ENCODE measurements around the gene TM4SF18. TPM values are rescaled to one million over a fixed set of nuclear protein-coding genes. Genes with fewer than 3 reads are reported as not detected.

Gene TM4SF18
- polyA plus RNA-seq, 1 of the 3 experiments (the other 2 are of a cell fraction): 0.30 TPM

DNA sequence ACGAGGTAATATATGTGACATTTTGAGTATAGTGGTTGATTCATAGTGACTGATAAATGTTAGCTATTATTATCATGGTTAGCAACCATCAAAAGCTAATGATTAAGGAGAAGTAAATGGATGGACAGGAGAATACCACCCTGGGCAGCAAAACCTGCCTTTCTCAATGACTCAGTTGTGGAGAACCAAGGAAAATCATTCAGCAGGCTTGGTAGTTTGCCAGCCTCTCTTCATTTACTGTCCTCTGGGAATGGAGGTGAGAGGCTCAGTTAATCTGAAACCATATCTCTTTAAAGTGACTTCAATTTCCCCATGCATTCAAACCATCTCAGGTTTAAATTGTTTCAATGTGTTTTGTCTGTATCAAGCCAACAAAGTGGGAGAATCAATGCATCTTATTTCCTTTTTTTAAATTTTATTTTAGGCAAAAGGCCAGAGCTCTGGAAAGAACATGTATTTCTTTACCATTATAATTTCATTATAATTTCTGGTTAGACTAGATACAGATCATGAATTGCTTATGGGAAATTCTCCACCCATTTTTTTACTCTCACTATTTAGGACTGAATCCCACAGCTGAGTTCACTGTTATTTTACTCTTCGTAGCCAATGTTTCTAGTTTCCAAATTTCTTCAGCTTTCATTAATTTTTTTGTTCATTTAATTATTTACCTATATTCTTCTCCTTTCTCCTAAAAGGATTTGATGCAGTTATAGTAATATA, 2.7 kb downstream of the TM4SF18 start:
- no peak overlapping the region for H3K9ac ChIP-seq
- H3F3A ChIP-seq (replicated peaks; ENCODE audit: insufficient read depth): peaks cover 15% of the 10 kb centered on the region
- H4K20me1 ChIP-seq (ENCODE audit: insufficient read depth): no peaks in the 10 kb centered on the region
- ChIA-PET POLR2A (no interaction called here), CTCF (interaction anchor here (0.9 to 1.4 kb wide), 2 partner anchors 149 to 211 kb away, joined by 3 read pairs; no protein-coding TSS in a partner anchor)
- H3K27me3 ChIP-seq (ENCODE audit: insufficient read depth): no peaks in the 10 kb centered on the region
- H3K79me2 ChIP-seq (ENCODE audit: insufficient read depth): no peaks in the 10 kb centered on the region
- no peaks in the 10 kb centered on the region for H3K36me3 ChIP-seq (replicated peaks in 1 of 2; ENCODE audit: control insufficient read depth in 1 of 2, insufficient read depth in 2 of 2, low read length in 1 of 2)
- H3K4me2 ChIP-seq: no peak overlapping the region
- no peaks in the 10 kb centered on the region for H3K9me3 ChIP-seq
- no peak overlapping the region for H3K4me3 ChIP-seq (ENCODE audit: low read depth in 2 of 2, low read length in 1 of 2)
- H2AFZ ChIP-seq (ENCODE audit: low read depth): no peak overlapping the region
- WGBS (ENCODE audit: low lambda C conversion rate): 50% methylated on average over 2 of the region's 2 CpGs
- H3K27ac ChIP-seq (ENCODE audit: low read depth in 2 of 2, low read length in 1 of 2): peak overlapping the region; percentile 31 to 34; a peak in 2 of 4 replicates
- H3K4me1 ChIP-seq (ENCODE audit: control insufficient read depth in 1 of 2, insufficient read depth in 2 of 2, low read depth in 1 of 2, low read length in 1 of 2): peaks cover 7 to 30% of the 10 kb centered on the region in 2 experiments; a peak in 3 of 4 replicates
- no peaks in the 10 kb centered on the region for H3K9me2 ChIP-seq
- no peak for DNase-seq
- no peak for TF ChIP-seq SIN3A (IDR thresholded peaks at IDR 0.05; ENCODE audit: borderline replicate concordance, low read depth, low read length)
- TF ChIP-seq ELF1 (IDR thresholded peaks at IDR 0.05): no peak
- TF ChIP-seq YY1 (IDR thresholded peaks at IDR 0.05; ENCODE audit: low read depth): no peak
- TF ChIP-seq TCF12 (IDR thresholded peaks at IDR 0.05): peak; percentile 60; the same call in 1 of the 2 replicates
- no peak for TF ChIP-seq FOXJ3 (CRISPR knock-in tag; IDR thresholded peaks at IDR 0.05)
- TF ChIP-seq, protein P1, sequence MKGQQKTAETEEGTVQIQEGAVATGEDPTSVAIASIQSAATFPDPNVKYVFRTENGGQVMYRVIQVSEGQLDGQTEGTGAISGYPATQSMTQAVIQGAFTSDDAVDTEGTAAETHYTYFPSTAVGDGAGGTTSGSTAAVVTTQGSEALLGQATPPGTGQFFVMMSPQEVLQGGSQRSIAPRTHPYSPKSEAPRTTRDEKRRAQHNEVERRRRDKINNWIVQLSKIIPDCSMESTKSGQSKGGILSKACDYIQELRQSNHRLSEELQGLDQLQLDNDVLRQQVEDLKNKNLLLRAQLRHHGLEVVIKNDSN (IDR thresholded peaks at IDR 0.05; ENCODE audit: borderline replicate concordance, low read depth): no peak
- TF ChIP-seq TAF1 (IDR thresholded peaks at IDR 0.05; ENCODE audit: borderline replicate concordance, low read depth, low read length): no peak
- TF ChIP-seq EP300 (IDR thresholded peaks at IDR 0.05; ENCODE audit: borderline replicate concordance in 1 of 2, low read depth in 1 of 2, low read length in 1 of 2): no peak
- TF ChIP-seq, protein P2, sequence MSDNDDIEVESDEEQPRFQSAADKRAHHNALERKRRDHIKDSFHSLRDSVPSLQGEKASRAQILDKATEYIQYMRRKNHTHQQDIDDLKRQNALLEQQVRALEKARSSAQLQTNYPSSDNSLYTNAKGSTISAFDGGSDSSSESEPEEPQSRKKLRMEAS (IDR thresholded peaks at IDR 0.05; ENCODE audit: low read depth): no peak
- 0 out of 2 replicates have a peak, but pooled peaks have one; percentile 21 for TF ChIP-seq TEAD4 (IDR thresholded peaks at IDR 0.05; ENCODE audit: borderline replicate concordance, insufficient read depth)
- TF ChIP-seq, protein P3, sequence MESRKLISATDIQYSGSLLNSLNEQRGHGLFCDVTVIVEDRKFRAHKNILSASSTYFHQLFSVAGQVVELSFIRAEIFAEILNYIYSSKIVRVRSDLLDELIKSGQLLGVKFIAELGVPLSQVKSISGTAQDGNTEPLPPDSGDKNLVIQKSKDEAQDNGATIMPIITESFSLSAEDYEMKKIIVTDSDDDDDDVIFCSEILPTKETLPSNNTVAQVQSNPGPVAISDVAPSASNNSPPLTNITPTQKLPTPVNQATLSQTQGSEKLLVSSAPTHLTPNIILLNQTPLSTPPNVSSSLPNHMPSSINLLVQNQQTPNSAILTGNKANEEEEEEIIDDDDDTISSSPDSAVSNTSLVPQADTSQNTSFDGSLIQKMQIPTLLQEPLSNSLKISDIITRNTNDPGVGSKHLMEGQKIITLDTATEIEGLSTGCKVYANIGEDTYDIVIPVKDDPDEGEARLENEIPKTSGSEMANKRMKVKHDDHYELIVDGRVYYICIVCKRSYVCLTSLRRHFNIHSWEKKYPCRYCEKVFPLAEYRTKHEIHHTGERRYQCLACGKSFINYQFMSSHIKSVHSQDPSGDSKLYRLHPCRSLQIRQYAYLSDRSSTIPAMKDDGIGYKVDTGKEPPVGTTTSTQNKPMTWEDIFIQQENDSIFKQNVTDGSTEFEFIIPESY (IDR thresholded peaks at IDR 0.05; ENCODE audit: borderline replicate concordance, low read depth): no peak
- TF ChIP-seq, protein P4, sequence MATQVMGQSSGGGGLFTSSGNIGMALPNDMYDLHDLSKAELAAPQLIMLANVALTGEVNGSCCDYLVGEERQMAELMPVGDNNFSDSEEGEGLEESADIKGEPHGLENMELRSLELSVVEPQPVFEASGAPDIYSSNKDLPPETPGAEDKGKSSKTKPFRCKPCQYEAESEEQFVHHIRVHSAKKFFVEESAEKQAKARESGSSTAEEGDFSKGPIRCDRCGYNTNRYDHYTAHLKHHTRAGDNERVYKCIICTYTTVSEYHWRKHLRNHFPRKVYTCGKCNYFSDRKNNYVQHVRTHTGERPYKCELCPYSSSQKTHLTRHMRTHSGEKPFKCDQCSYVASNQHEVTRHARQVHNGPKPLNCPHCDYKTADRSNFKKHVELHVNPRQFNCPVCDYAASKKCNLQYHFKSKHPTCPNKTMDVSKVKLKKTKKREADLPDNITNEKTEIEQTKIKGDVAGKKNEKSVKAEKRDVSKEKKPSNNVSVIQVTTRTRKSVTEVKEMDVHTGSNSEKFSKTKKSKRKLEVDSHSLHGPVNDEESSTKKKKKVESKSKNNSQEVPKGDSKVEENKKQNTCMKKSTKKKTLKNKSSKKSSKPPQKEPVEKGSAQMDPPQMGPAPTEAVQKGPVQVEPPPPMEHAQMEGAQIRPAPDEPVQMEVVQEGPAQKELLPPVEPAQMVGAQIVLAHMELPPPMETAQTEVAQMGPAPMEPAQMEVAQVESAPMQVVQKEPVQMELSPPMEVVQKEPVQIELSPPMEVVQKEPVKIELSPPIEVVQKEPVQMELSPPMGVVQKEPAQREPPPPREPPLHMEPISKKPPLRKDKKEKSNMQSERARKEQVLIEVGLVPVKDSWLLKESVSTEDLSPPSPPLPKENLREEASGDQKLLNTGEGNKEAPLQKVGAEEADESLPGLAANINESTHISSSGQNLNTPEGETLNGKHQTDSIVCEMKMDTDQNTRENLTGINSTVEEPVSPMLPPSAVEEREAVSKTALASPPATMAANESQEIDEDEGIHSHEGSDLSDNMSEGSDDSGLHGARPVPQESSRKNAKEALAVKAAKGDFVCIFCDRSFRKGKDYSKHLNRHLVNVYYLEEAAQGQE (IDR thresholded peaks at IDR 0.05; ENCODE audit: low read depth, low read length): no peak
- TF ChIP-seq POLR2AphosphoS5 (IDR thresholded peaks at IDR 0.05; ENCODE audit: low read depth, low read length): no peak
- no peak for TF ChIP-seq RAD21 (IDR thresholded peaks at IDR 0.05; ENCODE audit: low read length)
- TF ChIP-seq RFX5 (IDR thresholded peaks at IDR 0.05; ENCODE audit: low read length): no peak
- peak; percentile 45; the same call in 1 of the 2 replicates for TF ChIP-seq NFIC (IDR thresholded peaks at IDR 0.05; ENCODE audit: borderline replicate concordance)
- TF ChIP-seq, protein P5, sequence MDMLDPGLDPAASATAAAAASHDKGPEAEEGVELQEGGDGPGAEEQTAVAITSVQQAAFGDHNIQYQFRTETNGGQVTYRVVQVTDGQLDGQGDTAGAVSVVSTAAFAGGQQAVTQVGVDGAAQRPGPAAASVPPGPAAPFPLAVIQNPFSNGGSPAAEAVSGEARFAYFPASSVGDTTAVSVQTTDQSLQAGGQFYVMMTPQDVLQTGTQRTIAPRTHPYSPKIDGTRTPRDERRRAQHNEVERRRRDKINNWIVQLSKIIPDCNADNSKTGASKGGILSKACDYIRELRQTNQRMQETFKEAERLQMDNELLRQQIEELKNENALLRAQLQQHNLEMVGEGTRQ (IDR thresholded peaks at IDR 0.05; ENCODE audit: borderline replicate concordance, low read depth, low read length): no peak
- TF ChIP-seq SMC3 (IDR thresholded peaks at IDR 0.05; ENCODE audit: low read depth, low read length): no peak
- 0 out of 2 replicates have a peak, but pooled peaks have one; percentile 18 for TF ChIP-seq FOXM1 (IDR thresholded peaks at IDR 0.05; ENCODE audit: low read depth)
- TF ChIP-seq JUND (IDR thresholded peaks at IDR 0.05): peak; percentile 19; the same call in 1 of the 2 replicates
- peak; percentile 11; the same call in 1 of the 2 replicates for TF ChIP-seq FOSL2 (IDR thresholded peaks at IDR 0.05; ENCODE audit: borderline replicate concordance, low read depth)
- TF ChIP-seq, protein P6, sequence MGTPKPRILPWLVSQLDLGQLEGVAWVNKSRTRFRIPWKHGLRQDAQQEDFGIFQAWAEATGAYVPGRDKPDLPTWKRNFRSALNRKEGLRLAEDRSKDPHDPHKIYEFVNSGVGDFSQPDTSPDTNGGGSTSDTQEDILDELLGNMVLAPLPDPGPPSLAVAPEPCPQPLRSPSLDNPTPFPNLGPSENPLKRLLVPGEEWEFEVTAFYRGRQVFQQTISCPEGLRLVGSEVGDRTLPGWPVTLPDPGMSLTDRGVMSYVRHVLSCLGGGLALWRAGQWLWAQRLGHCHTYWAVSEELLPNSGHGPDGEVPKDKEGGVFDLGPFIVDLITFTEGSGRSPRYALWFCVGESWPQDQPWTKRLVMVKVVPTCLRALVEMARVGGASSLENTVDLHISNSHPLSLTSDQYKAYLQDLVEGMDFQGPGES (IDR thresholded peaks at IDR 0.05; ENCODE audit: low read depth, low read length): no peak
- no peak for TF ChIP-seq EZH2phosphoT487 (IDR thresholded peaks at IDR 0.05; ENCODE audit: borderline replicate concordance, low read depth)
